ENCODE results near the gene NRG3. TPM values are rescaled to one million over a fixed set of nuclear protein-coding genes. Genes with fewer than 3 reads are reported as not detected.

Gene NRG3
- total RNA-seq, 8 experiments from 2014 or later, result 0.28 to 17.2 (median 13.6) TPM; not detected in 1

DNA sequence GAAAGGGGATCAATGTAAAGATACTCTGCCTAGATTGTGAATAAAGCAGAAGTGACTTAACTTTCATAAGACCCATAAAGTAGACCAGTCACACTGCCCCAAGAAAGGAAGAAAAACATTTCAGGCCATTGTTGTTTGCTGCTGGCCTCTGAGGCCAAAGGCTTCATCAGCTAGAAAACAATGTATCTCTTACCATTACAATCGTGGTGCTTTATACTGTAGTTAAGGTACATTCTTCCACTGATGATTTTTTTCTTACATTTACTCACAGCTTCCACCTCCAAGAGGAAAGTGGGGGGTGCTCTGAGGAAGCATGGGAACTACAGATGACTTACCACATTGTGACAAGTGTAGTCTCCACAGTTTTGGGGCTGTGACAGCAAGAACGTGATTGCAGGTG is 68.6 kb downstream of the NRG3 start:
- H3K4me1 ChIP-seq (replicated peaks in 1 of 2), result no peaks in the 10 kb centered on the region
- H3K4me3 ChIP-seq, result no peak overlapping the region
- in situ Hi-C loops (cut with MboI; ENCODE audit: low pct_unique_long_range_greater_than_20kb in 2 of 9, low sequenced_read_pairs in 9 of 9, unreplicated experiment in 9 of 9), result no loop called here
- no peak for ATAC-seq (replicated peaks in 6 of 8)
- 0 to 100% (median 64%) methylated on average over 1 to 2 of the region's 2 CpGs; no CpG with 5 or more reads in 2 of the 10 experiments for WGBS, 10 experiments
- H3K27ac ChIP-seq, result no peak overlapping the region

DNA sequence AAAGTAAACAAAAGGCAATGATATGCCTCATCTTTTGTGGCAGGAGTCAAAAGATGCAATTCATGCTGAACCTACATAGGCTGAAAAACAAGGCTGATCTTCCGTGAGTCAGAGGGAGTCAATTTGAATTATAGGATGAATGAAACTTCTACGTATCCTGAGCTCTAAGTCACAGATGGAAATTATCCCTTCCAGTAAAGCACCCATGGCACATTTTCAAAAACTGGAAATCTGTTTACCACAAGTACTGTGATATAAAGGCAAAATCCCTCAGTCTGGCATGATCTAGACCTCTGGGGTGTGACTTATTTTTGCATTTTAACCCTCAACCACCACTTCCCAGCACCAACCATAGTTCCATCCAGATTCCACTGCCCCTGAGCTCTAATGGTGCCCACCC is 69.6 kb downstream of the NRG3 start:
- Histone ChIP-seq H3K4me1 (replicated peaks in 1 of 2) (no peaks in the 10 kb centered on the region), H3K27ac (no peak overlapping the region), H3K4me3 (no peak overlapping the region)
- 0 to 86% (median 42%) methylated on average over 1 to 2 of the region's 2 CpGs; no CpG with 5 or more reads in 3 of the 10 experiments for WGBS, 10 experiments
- ATAC-seq (replicated peaks in 6 of 8), result no peak
- in situ Hi-C loops (cut with MboI; ENCODE audit: low pct_unique_long_range_greater_than_20kb in 2 of 9, low sequenced_read_pairs in 9 of 9, unreplicated experiment in 9 of 9), result no loop called here

- Histone ChIP-seq H3K27ac (no peak overlapping the region), H3K4me1 (replicated peaks in 1 of 2) (no peaks in the 10 kb centered on the region), H3K4me3 (no peak overlapping the region)
- in situ Hi-C loops (cut with MboI; ENCODE audit: low pct_unique_long_range_greater_than_20kb in 2 of 9, low sequenced_read_pairs in 9 of 9, unreplicated experiment in 9 of 9), result no loop called here
- ATAC-seq (replicated peaks in 6 of 8), result no peak
- 0 to 92% (median 33%) methylated on average over 1 to 5 of the region's 5 CpGs; no CpG with 5 or more reads in 1 of the 10 experiments for WGBS, 10 experiments
Measured at GRCh38 chr10:81949283-81949682, 74.3 kb downstream of the NRG3 start.

DNA sequence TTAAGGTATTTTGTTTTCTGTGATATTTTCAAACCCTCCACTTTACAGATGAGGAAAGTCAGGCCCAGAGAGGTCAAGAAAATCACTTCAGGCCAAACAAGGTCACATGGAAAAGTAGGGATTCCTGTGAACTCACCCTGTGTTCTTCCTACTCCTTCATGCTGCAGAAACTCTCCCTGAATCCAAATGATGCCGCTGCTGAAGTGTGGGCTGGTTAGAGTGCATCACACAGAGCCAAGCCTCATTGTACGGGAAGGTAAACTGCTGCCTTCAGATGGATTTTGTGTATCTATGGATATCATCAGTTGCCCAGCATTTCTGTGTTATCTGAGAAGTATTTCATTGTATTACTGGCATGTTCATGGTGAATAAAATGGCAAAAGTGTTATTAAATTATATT is 75.4 kb downstream of the NRG3 start:
- in situ Hi-C loops (cut with MboI; ENCODE audit: low pct_unique_long_range_greater_than_20kb in 2 of 9, low sequenced_read_pairs in 9 of 9, unreplicated experiment in 9 of 9), result no loop called here
- Histone ChIP-seq H3K4me3 (no peak overlapping the region), H3K27ac (no peak overlapping the region), H3K4me1 (replicated peaks in 1 of 2) (no peaks in the 10 kb centered on the region)
- 0 to 100% (median 100%) methylated on average over 1 to 2 of the region's 2 CpGs; no CpG with 5 or more reads in 4 of the 10 experiments for WGBS, 10 experiments
- no peak for ATAC-seq (replicated peaks in 6 of 8)

- Histone ChIP-seq H3K27ac (no peak overlapping the region), H3K4me3 (no peak overlapping the region), H3K4me1 (replicated peaks in 1 of 2) (no peaks in the 10 kb centered on the region)
- peak in 5 of 8 experiments; percentile 40 to 71 (median 65) for ATAC-seq (replicated peaks in 6 of 8)
- in situ Hi-C loops (cut with MboI; ENCODE audit: low pct_unique_long_range_greater_than_20kb in 2 of 9, low sequenced_read_pairs in 9 of 9, unreplicated experiment in 9 of 9), result no loop called here
Measured at GRCh38 chr10:81953420-81953819, 78.4 kb downstream of the NRG3 start.

DNA sequence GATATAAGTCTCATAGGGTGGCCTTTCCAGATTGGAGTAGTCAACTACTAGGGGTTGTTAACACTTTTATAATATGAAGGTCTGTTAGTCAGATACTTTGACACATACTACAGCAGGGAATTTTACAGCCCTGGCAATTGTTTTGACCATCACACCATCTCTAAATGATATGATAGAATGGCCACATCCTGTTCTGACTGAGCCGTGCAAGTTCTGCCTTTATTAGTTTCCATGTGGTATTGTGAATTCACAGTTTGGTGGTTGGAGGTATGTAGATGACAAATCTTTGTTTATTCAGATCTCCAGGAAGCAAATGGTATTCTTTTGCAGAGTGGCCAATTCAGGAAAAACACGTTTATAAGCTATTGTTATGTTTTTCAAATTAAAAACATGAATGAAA is 83.0 kb downstream of the NRG3 start:
- no peak overlapping the region for H3K27ac ChIP-seq
- no peaks in the 10 kb centered on the region for H3K4me1 ChIP-seq (replicated peaks in 1 of 2)
- H3K4me3 ChIP-seq, result no peak overlapping the region
- no peak for ATAC-seq (replicated peaks in 6 of 8)
- WGBS, 10 experiments, result 0 to 78% (median 33%) methylated on average over 1 to 2 of the region's 2 CpGs; no CpG with 5 or more reads in 1 of the 10 experiments
- in situ Hi-C loops (cut with MboI; ENCODE audit: low pct_unique_long_range_greater_than_20kb in 2 of 9, low sequenced_read_pairs in 9 of 9, unreplicated experiment in 9 of 9), result no loop called here

DNA sequence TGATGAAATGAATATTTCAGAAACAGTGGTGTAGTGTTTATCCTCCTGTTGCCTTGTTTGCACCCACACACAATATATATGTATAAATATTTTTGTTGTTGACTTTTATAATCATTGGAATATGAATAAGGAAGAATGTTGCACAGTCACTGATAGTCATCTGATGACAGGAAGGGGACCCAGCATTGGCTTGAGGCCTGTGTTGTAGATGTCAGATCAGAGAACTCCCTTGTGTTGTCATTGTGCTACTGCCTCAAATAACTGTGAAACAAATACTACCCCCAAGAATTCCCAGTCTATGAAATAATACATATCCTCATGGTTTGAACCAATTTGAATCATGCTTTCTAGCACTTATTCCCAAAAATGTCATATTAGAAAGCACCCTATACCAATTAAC is 84.0 kb downstream of the NRG3 start:
- Histone ChIP-seq H3K27ac (no peak overlapping the region), H3K4me3 (no peak overlapping the region), H3K4me1 (replicated peaks in 1 of 2) (no peaks in the 10 kb centered on the region)
- no peak for ATAC-seq (replicated peaks in 6 of 8)
- in situ Hi-C loops (cut with MboI; ENCODE audit: low pct_unique_long_range_greater_than_20kb in 2 of 9, low sequenced_read_pairs in 9 of 9, unreplicated experiment in 9 of 9), result no loop called here

DNA sequence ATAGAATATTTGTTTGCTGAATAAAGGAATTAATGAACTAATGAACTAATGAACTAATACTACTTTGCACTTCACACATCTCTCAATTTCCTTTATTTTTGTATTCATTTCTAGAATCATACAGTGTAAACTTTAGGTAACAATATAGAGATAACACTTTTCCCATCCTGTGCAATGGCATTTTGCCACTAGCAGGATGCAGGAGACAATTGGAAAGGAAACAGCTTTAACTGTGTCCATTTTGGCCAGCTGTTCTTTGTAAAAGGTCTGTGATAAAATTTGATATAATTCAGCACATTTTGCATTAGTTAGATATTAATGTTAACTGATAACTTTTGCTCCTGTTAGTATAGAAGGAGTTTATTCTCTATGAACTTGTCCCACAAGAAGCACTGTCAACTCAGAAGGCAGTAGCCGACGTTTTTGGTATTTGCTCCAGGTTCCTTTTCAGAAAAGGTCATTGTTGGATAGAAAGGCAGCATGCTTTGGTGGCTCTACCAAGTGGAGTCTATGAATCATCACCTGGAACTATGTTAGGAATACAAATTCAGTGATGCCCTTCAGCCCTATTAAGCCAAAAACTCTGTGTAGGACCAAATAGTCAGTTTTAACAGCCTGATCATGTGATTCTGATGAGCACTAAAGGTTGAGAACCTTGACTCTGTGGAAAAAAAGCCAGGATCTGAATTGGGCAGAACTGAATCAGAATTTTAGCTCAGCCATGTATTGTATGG is 86.6 kb downstream of the NRG3 start:
- no peak for ATAC-seq (replicated peaks in 6 of 8)
- 30 to 100% (median 90%) methylated on average over 2 of the region's 2 CpGs; no CpG with 5 or more reads in 5 of the 10 experiments for WGBS, 10 experiments

GRCh38 chr10:81963606-81964005 is 88.6 kb downstream of the NRG3 start:
- no peak overlapping the region for H3K27ac ChIP-seq
- ATAC-seq (replicated peaks in 6 of 8), result no peak
- WGBS, 10 experiments, result 16 to 88% (median 84%) methylated on average over 1 to 6 of the region's 9 CpGs; no CpG with 5 or more reads in 1 of the 10 experiments
- no peak overlapping the region for H3K4me3 ChIP-seq
- H3K4me1 ChIP-seq (replicated peaks in 1 of 2), result no peaks in the 10 kb centered on the region
- in situ Hi-C loops (cut with MboI; ENCODE audit: low pct_unique_long_range_greater_than_20kb in 2 of 9, low sequenced_read_pairs in 9 of 9, unreplicated experiment in 9 of 9), result no loop called here

More for the DNA sequence above, 86.6 kb downstream of the NRG3 start:
- Histone ChIP-seq H3K27ac (no peak overlapping the region), H3K4me3 (no peak overlapping the region), H3K4me1 (replicated peaks in 1 of 2) (no peaks in the 10 kb centered on the region)
- in situ Hi-C loops (cut with MboI; ENCODE audit: low pct_unique_long_range_greater_than_20kb in 2 of 9, low sequenced_read_pairs in 9 of 9, unreplicated experiment in 9 of 9), result no loop called here

DNA sequence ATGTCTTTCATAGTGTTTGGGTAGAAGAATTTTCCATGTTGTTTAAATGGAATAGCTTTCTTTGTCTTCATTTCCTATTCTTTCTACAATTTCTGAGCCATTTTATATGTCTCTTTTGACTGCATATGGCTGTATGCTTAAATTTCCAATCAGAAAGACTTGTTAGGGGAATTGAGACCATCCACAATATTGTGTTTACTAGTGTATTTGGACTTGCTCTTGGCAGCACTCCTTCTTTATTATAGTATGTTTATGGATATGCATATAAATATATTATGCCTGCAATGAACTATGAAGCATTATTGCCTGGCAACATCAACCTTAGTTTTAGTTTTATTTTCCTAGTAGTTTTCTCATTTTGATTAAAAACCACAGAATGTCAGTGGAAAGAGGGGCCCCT is 92.7 kb downstream of the NRG3 start:
- in situ Hi-C loops (cut with MboI; ENCODE audit: low pct_unique_long_range_greater_than_20kb in 2 of 9, low sequenced_read_pairs in 9 of 9, unreplicated experiment in 9 of 9), result no loop called here
- no peak for ATAC-seq (replicated peaks in 6 of 8)
- Histone ChIP-seq H3K4me3 (no peak overlapping the region), H3K27ac (no peak overlapping the region), H3K4me1 (replicated peaks in 1 of 2) (no peaks in the 10 kb centered on the region)

GRCh38 chr10:81969136-81969535 is 94.1 kb downstream of the NRG3 start:
- Histone ChIP-seq H3K27ac (no peak overlapping the region), H3K4me3 (no peak overlapping the region), H3K4me1 (replicated peaks in 1 of 2) (no peaks in the 10 kb centered on the region)
- in situ Hi-C loops (cut with MboI; ENCODE audit: low pct_unique_long_range_greater_than_20kb in 2 of 9, low sequenced_read_pairs in 9 of 9, unreplicated experiment in 9 of 9), result no loop called here
- WGBS, 10 experiments, result 0 to 100% (median 36%) methylated on average over 1 to 2 of the region's 2 CpGs; no CpG with 5 or more reads in 4 of the 10 experiments
- ATAC-seq (replicated peaks in 6 of 8), result no peak

GRCh38 chr10:81978238-81978637 is 103.2 kb downstream of the NRG3 start:
- no peak for ATAC-seq (replicated peaks in 6 of 8)
- in situ Hi-C loops (cut with MboI; ENCODE audit: low pct_unique_long_range_greater_than_20kb in 2 of 9, low sequenced_read_pairs in 9 of 9, unreplicated experiment in 9 of 9), result no loop called here
- no peak overlapping the region for H3K4me3 ChIP-seq
- no peak overlapping the region for H3K27ac ChIP-seq
- H3K4me1 ChIP-seq (replicated peaks in 1 of 2), result peaks cover 0 to 8% of the 10 kb centered on the region in 2 donors
- WGBS, 10 experiments, result 0 to 80% (median 53%) methylated on average over 1 to 2 of the region's 2 CpGs

- in situ Hi-C loops (cut with MboI; ENCODE audit: low pct_unique_long_range_greater_than_20kb in 2 of 9, low sequenced_read_pairs in 9 of 9, unreplicated experiment in 9 of 9), result no loop called here
- 10 to 100% (median 82%) methylated on average over 1 of the region's 1 CpG; no CpG with 5 or more reads in 2 of the 10 experiments for WGBS, 10 experiments
- H3K4me3 ChIP-seq, result no peak overlapping the region
- ATAC-seq (replicated peaks in 6 of 8), result no peak
- H3K4me1 ChIP-seq (replicated peaks in 1 of 2), result peaks cover 0 to 8% of the 10 kb centered on the region in 2 donors
- no peak overlapping the region for H3K27ac ChIP-seq
Measured at GRCh38 chr10:81981724-81982123, 106.7 kb downstream of the NRG3 start.

- WGBS, 10 experiments, result 2 to 93% (median 78%) methylated on average over 3 of the region's 3 CpGs
- Histone ChIP-seq H3K4me1 (replicated peaks in 1 of 2) (peaks cover 0 to 3% of the 10 kb centered on the region in 2 donors), H3K27ac (no peak overlapping the region), H3K4me3 (no peak overlapping the region)
- in situ Hi-C loops (cut with MboI; ENCODE audit: low pct_unique_long_range_greater_than_20kb in 2 of 9, low sequenced_read_pairs in 9 of 9, unreplicated experiment in 9 of 9), result no loop called here
- ATAC-seq (replicated peaks in 6 of 8), result no peak
Measured at GRCh38 chr10:81984428-81984827, 109.4 kb downstream of the NRG3 start.

Data from motor neuron (in vitro differentiated cells).